ENCODE results near the gene FAT1.

The FAT1 gene

GRCh38 chr4:186554914-186555827 is 168.5 kb downstream of the FAT1 start, which contains the start of gene MTNR1A:
TSS of gene MTNR1A (minus strand) at chr4:186555567. CDS start at chr4:186555365, 202 bp downstream.
- TF ChIP-seq CTCF (IDR thresholded peaks at IDR 0.05; ENCODE audit: low read depth, low read length), result no peak
- H3K4me1 ChIP-seq, result no peaks in the 10 kb centered on the region
- H3K4me3 ChIP-seq (ENCODE audit: low read depth, low read length), result no peak within 1 kb of the TSS
- H3K27me3 ChIP-seq, result peaks cover 9% of the 10 kb centered on the region; the same call in 1 of the 2 replicates
- H3K36me3 ChIP-seq, result no peaks in the 10 kb centered on the region
- no peak for DNase-seq
- H3K9me3 ChIP-seq, result no peaks in the 10 kb centered on the region

GRCh38 chr4:186554539-186554913 is 169.1 kb downstream of the FAT1 start:
- Histone ChIP-seq H3K9me3 (no peaks in the 10 kb centered on the region), H3K4me1 (no peaks in the 10 kb centered on the region), H3K27me3 (peaks cover 9% of the 10 kb centered on the region; the same call in 1 of the 2 replicates), H3K36me3 (no peaks in the 10 kb centered on the region), H3K4me3 (ENCODE audit: low read depth, low read length) (no peak overlapping the region)
- TF ChIP-seq CTCF (IDR thresholded peaks at IDR 0.05; ENCODE audit: low read depth, low read length), result no peak
- DNase-seq, result no peak

- H3K4me1 ChIP-seq, result no peaks in the 10 kb centered on the region
- H3K9me3 ChIP-seq, result no peaks in the 10 kb centered on the region
- DNase-seq, result no peak
- peaks cover 9% of the 10 kb centered on the region; the same call in 1 of the 2 replicates for H3K27me3 ChIP-seq
- no peak overlapping the region for H3K4me3 ChIP-seq (ENCODE audit: low read depth, low read length)
- no peak for TF ChIP-seq CTCF (IDR thresholded peaks at IDR 0.05; ENCODE audit: low read depth, low read length)
- H3K36me3 ChIP-seq, result no peaks in the 10 kb centered on the region
Observed at GRCh38 chr4:186553717-186554116, 169.9 kb downstream of the FAT1 start.

GRCh38 chr4:186551849-186552248 is 171.8 kb downstream of the FAT1 start:
- H3K36me3 ChIP-seq, result no peaks in the 10 kb centered on the region
- no peak overlapping the region for H3K4me3 ChIP-seq (ENCODE audit: low read depth, low read length)
- no peaks in the 10 kb centered on the region for H3K4me1 ChIP-seq
- no peak for DNase-seq
- H3K27me3 ChIP-seq, result peaks cover 9% of the 10 kb centered on the region; the same call in 1 of the 2 replicates
- no peak for TF ChIP-seq CTCF (IDR thresholded peaks at IDR 0.05; ENCODE audit: low read depth, low read length)
- H3K9me3 ChIP-seq, result no peaks in the 10 kb centered on the region

GRCh38 chr4:186545436-186545835 is 178.2 kb downstream of the FAT1 start:
- H3K36me3 ChIP-seq, result no peaks in the 10 kb centered on the region
- DNase-seq, result no peak
- no peak for TF ChIP-seq CTCF (IDR thresholded peaks at IDR 0.05; ENCODE audit: low read depth, low read length)
- no peak overlapping the region for H3K4me3 ChIP-seq (ENCODE audit: low read depth, low read length)
- no peaks in the 10 kb centered on the region for H3K27me3 ChIP-seq
- no peaks in the 10 kb centered on the region for H3K4me1 ChIP-seq
- no peaks in the 10 kb centered on the region for H3K9me3 ChIP-seq

GRCh38 chr4:186543206-186543605 is 180.4 kb downstream of the FAT1 start:
- no peak for DNase-seq
- no peaks in the 10 kb centered on the region for H3K4me1 ChIP-seq
- H3K4me3 ChIP-seq (ENCODE audit: low read depth, low read length), result no peak overlapping the region
- H3K36me3 ChIP-seq, result no peaks in the 10 kb centered on the region
- no peak for TF ChIP-seq CTCF (IDR thresholded peaks at IDR 0.05; ENCODE audit: low read depth, low read length)
- no peaks in the 10 kb centered on the region for H3K27me3 ChIP-seq
- no peaks in the 10 kb centered on the region for H3K9me3 ChIP-seq
